AG09319 (cell line): ENCODE results near the gene RNF38.
"Not testable (repeated sequence)": the region's sequence is repeated elsewhere in the genome, so short reads cannot be mapped to it uniquely, and the experiment has no call there.

Experiments used
- DNase-seq: peaks from one replicate; pipeline ENCODE4 v3.0.0-alpha.2; 2010; ENCODE audit warnings: low read depth; ENCODE audit errors: extremely low read depth
- CTCF ChIP-seq: IDR thresholded peaks from 2 replicates; pipeline ENCODE4 v1.5.1; 2011; ENCODE audit warnings: low read depth, mild to moderate bottlenecking, inconsistent platforms, low read length, moderate library complexity

The RNF38 gene

GRCh38 chr9:36389590-36389989 lies 10.5 kb downstream of the RNF38 start:
- DNase-seq: no peak
- TF ChIP-seq CTCF: no peak

- DNase-seq: not testable (repeated sequence)
These were observed 13.6 kb downstream of the RNF38 start for GRCh38 chr9:36386396-36386965.

- no peak for DNase-seq
- no peak for TF ChIP-seq CTCF
These were observed 17.6 kb downstream of the RNF38 start for GRCh38 chr9:36382484-36382883.

- TF ChIP-seq CTCF: no peak
- no peak for DNase-seq
These were observed 35.5 kb downstream of the RNF38 start for GRCh38 chr9:36364577-36364976.

- TF ChIP-seq CTCF: no peak
- no peak for DNase-seq
These were observed 36.6 kb downstream of the RNF38 start for GRCh38 chr9:36363448-36363847.

- TF ChIP-seq CTCF: no peak
- DNase-seq: no peak
These were observed 41.6 kb downstream of the RNF38 start for GRCh38 chr9:36358486-36358885.

- no peak for TF ChIP-seq CTCF
These were observed 42.4 kb downstream of the RNF38 start for GRCh38 chr9:36357639-36358038.

GRCh38 chr9:36346569-36346968 lies 53.5 kb downstream of the RNF38 start:
- no peak for TF ChIP-seq CTCF
- no peak for DNase-seq

More at GRCh38 chr9:36357639-36358038, 42.4 kb downstream of the RNF38 start:
- no peak for DNase-seq
